Mesenteric fat pad (tissue), 1 donor: ENCODE measurements around the gene TNIP2. TPM values are rescaled to one million over a fixed set of nuclear protein-coding genes. Genes with fewer than 3 reads are reported as not detected.
A peak's percentile ranks its signal among the peaks of the same experiment; 100 is the strongest.

ENCODE experiments used
- DNase-seq: peaks from one replicate; pipeline ENCODE4 v3.0.0-alpha.2; 2020; ENCODE audit warnings: low spot score
- total RNA-seq: library from RNA; stranded (reverse); fragmentation: NEBNext Ultra II Directional; extraction: Animal tissue kit (Norgen Biotek cat#: 25700); gene quantifications from one replicate; pipeline ENCODE4 v1.2.1, GENCODE V29; 2021
- donor health status: DM: yes; HTN: yes; CAD: no.

TNIP2 gene
- total RNA-seq, 1 donor from 2014 or later = 49.5 TPM

GRCh38 chr4:2725380-2725779 is 30.8 kb downstream of the TNIP2 start:
- no peak for DNase-seq

DNA sequence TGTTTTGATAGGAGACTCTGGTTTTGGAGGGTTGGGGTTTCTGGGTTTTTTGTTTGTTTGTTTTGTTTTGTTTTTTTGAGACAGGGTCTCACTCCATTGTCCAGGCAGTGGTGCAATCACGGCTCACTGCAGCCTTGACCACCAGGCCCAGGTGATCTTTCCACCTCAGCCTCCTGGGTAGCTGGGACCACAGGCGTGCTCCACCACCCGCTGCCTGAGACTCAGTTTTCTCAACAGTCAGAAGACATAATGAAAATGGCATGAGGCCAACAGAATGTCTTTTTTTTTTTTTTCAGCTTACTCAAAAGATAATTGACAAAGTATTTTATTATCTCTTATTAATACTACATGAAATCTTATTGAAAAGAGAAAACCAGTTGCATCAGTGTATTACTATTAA is 32.4 kb downstream of the TNIP2 start:
- no peak for DNase-seq

DNA sequence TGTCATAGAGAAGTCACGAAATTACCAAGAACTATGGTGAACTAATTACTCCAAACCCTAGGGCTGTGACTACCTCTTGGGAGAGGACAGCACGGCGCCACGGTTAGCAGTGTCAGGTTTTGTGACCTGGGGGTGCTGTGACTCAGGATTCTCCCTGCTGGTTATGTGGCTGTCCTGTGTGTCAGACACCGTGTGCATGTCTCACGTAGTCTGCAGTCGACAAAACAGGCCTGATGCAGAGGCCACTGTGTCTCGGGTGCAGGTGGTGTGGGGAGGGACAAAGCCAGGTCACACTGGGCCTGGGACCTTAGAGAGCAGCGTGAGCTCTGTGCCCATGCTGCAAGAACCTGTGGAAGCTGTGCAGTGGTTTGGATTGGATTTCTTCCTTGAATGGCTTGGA is 34.1 kb downstream of the TNIP2 start:
- no peak for DNase-seq

GRCh38 chr4:2721586-2721985 is 34.5 kb downstream of the TNIP2 start:
- peak; percentile 65 for DNase-seq

DNA sequence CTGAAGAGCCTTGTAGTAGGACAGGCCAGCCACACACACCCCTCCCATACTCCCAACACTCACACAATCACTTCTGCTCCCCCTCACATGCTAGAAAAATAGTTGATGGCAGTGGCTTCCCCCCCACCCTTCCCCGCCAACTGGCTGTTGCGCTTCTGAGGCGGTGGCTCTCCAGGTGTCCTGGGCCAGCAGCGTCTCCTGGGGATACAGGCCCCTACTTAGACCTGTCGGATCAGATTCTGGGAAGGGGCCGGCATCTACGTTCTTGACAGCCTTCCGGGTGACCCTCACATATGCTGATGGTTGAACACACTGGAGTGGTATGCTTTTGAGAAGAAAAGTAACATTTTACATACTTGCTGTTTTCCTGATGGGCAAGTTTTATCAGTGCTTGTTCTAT is 39.9 kb downstream of the TNIP2 start:
- peak; percentile 69 for DNase-seq

DNA sequence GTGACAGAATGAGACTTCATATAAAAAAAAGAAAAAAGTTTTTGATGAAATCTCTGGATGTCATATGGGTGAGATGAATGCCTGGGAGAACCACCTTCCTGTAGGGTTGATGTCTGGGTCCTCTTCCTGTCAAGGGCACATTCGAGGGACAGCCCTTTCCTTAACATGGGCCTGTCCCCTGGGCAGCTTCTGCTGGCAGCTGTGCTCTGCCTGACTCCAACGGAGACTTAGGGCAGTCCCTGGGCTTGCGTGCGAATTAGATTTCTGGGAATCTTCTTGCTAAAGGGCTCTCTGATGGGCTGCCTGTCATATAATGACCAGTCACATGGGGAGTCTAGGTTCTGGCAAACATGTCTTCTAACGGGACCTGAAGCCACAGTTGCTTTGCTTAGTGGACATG is 40.7 kb downstream of the TNIP2 start:
- DNase-seq = no peak

GRCh38 chr4:2714918-2715317 is 41.2 kb downstream of the TNIP2 start:
- DNase-seq = peak; percentile 41

DNA sequence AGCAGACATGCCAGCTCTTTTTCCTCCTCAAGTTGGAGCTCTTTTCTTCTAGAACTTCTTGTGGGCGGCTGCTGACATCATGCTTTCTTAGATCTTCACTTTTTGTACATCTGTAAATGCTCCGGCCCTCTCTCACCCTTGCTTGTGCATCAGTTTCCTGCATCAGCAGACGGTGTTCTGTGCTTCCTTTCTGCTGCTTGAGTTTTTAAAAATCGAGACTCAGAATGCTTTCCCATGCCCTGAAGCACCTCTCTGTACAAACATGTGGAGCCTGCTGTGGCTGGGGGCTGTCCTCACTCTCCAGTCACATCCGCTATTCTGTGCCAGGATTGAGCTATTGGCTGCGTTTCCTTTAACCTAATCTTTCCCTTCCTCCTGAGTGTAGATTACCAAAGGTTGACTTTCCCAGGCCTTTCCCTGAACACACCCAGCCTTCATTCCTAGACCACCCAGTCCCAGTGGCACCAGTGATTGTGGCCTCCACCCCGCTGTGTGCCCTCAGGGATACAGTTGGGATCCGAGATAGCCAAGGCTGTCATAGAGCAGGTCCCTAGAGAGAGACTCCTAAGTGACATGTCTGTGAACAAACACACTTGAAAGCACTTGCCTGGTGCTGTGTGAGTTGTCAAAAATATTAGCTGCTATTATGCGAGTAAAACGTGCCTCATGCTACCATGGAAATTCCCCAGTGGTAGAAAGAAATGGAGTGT is 41.9 kb downstream of the TNIP2 start:
- peak; percentile 73 for DNase-seq

- peak; percentile 53 for DNase-seq
Measured at GRCh38 chr4:2713337-2713736, 42.8 kb downstream of the TNIP2 start.

GRCh38 chr4:2712261-2712842 is 43.8 kb downstream of the TNIP2 start:
- no peak for DNase-seq

GRCh38 chr4:2702770-2703169 is 53.4 kb downstream of the TNIP2 start:
- DNase-seq = no peak

DNA sequence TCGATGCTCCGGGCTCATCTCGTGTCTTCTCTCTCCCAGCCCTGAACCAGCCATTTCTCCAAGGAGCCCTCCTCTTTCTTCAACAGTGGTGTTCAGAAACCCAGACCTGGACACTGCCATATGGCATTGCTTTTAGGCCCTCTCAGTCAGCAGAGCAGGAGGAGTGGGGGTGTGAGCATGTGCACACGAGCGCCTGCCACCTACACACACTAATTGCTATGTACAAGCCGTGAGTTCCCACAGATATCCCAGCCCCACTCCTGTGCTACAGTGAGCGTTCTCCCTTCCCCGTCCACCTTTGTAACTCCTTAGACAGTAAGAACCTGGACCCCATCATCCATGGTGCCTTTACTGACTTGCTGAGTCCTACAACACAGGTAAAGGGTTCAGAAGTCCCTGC is 53.8 kb downstream of the TNIP2 start:
- DNase-seq = peak; percentile 22

GRCh38 chr4:2700031-2700430 is 56.1 kb downstream of the TNIP2 start:
- DNase-seq = peak; percentile 64

DNA sequence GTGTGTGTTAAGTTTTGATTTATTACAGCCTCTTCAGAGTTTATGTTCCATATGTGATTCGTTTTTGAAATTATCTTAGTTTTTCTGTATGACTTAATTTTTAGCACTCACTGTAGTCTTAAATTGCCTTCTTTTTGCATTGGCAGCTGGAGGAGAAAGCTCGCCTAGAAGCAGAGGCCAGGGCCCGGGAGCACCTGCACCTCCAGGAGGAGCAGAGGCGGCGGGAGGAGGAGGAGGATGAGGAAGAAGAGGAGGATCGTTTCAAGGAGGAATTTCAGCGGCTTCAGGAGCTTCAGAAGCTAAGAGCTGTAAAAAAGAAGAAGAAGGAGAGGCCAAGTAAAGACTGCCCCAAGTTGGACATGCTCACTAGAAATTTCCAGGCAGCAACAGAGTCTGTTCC is 56.6 kb downstream of the TNIP2 start:
- DNase-seq = peak; percentile 5

DNA sequence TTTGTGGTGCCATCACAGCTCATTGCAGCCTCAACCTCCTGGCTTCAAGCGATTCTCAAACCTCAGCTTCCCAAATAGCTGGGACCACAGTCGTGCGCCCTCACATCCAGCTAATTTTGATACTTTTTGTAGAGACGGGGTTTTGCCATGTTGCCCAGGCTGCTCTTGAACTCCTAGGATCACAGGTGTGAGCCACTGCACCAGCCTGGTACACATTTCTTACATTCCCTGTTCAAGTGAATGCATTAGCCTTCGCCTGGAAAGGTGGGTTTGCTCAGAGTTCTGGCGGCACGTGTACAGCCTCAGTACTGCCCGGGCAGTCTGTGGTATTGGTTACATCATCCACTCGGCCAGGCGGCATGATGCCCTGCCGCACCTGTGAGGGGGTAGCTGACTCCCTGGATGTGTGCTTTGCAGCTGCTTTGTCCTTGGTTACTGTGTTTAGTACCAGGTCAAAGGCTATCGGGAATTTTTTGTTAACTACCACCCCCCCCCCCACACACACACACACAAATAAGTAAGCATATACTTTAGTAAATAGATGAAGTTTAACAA is 57.1 kb downstream of the TNIP2 start:
- DNase-seq = peak; percentile 59

GRCh38 chr4:2698504-2698903 is 57.6 kb downstream of the TNIP2 start:
- DNase-seq = peak; percentile 5

DNA sequence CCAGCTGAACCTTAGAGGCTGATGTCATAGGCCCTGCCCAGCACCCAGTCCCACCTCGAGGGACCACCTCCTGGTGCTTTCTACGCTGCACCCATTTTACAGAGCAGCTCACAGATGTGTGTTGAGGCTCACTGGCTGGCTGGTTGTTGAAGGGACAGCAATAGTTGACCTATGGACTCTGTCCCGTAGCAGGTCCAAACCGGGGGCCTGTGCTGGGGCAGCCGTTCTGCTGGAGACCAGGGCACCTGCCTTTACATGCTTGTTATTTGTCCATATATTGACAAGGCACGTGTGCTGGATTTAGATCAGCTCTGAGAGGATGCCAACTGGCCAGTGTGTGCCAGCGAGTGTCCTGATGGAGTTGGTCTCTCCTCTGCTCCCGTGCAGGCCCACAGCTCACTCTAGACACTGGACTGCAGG is 58.1 kb downstream of the TNIP2 start:
- peak; percentile 59 for DNase-seq

DNA sequence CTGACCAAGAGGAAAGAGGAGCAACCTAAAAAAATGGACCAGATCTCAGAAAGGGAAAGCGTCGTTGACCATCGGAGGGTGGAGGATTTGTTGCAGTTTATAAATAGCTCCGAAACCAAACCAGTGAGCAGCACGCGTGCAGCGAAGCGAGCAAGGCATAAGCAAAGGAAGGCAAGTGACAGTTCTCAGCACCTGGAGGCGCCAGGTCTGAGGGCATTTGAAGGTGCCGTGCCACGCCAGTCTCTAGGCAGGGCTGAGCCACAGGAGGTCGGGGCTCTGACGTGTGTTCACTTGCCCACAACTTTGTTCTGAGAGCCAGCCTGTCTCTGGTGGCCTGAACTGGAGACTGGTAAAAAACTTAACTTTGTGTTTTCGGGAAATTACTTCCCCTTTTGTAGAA is 59.7 kb downstream of the TNIP2 start:
- DNase-seq = peak; percentile 80

DNA sequence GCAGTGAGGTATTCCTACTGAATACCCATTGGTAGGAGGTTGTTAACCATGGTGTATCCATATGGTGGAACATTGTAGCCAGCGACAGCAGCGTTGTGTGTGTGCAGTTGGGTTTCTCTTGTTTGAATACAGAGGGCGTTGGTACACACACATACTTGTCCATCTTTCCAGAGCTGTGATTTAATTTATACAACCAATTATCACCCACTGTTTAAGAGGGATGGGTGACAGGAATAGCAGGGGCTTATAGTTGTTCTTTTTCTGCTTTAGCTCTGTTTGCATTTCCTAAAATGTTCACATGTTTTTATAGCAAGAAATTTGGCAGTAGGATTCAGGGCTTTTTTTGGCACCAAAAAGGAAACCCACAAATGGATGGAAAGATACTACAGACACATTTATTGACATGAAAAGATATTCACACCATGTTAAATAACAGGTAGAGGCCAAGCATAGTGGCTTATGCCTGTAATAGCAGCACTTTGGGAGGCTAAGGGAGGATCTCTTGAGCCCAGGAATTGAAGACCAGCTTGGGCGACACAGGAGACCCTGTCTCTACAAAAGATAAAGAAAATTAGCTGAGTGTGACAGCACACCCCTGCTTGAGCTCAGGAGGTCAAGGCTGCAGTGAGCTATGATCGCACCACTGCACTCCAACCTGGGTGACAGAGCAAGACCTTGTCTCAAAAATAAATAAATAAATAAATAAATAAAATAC is 60.6 kb downstream of the TNIP2 start:
- peak; percentile 22 for DNase-seq

DNA sequence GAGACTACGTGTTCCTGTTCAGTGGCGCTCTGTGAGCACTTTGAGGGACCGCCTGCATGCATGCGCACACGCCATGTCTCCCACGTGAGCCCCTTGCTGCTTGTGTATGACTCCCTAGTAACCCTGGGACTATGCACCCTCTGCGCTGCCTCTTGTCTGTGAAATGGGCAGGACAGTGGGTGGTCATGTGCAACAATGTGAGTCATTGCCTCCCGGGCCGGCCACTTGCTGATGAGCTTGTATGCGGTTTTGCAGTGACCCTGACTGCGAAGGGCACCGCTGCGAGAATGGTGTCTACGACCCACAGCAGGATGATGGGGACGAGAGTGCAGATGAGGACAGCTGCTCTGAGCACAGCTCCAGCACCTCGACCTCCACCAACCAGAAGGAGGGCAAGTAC is 61.4 kb downstream of the TNIP2 start:
- DNase-seq = peak; percentile 87

DNA sequence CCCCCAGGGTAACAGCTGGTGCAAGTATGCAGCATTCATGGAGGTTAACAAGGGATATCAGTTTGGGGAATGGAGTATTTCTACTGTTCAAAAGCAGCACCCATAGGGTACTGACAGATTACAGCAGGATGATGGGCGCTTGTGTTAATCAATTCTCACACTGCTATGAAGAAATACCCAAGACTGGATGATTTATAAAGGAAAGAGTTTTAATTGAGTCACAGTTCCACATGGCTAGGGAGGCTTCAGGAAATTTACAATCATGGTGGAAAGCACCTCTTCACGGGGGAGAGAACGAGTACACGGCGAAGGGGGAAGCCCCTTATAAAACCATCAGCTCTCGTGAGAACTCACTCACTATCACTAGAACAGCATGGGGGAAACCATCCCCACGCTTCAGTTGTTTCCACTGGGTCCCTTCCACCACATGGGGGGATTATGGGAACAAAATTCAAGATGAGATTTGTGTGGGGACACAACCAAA is 64.1 kb downstream of the TNIP2 start:
- DNase-seq = no peak
